H1 (cell line): ENCODE measurements around the gene EPS8L1. TPM values are rescaled to one million over a fixed set of nuclear protein-coding genes. Genes with fewer than 3 reads are reported as not detected.
A peak's percentile ranks its signal among the peaks of the same experiment; 100 is the strongest.

Source experiments
- CEBPB ChIP-seq: IDR thresholded peaks from 2 replicates; pipeline ENCODE4 v1.6.1; 2012; ENCODE audit warnings: low read depth, low read length
- CHD2 ChIP-seq: IDR thresholded peaks from 2 replicates; pipeline ENCODE4 v1.6.1; 2012; ENCODE audit warnings: low read length, improper control_type of control experiment
- CREB1 ChIP-seq: IDR thresholded peaks from 2 replicates; pipeline ENCODE4 v1.6.1; 2012; ENCODE audit warnings: inconsistent platforms
- EZH2 ChIP-seq: fragments of 200-600 bp; sonication (generic); IDR thresholded peaks from 2 replicates; pipeline ENCODE4 v1.7.1; 2012; ENCODE audit warnings: low read depth, mild to moderate bottlenecking, moderate library complexity, low read length, inconsistent platforms; ENCODE audit not compliant: severe bottlenecking
- JUND ChIP-seq: IDR thresholded peaks from 2 replicates; pipeline ENCODE4 v1.6.1; 2011; ENCODE audit warnings: mild to moderate bottlenecking, improper control_type of control experiment, low read length
- MAFK ChIP-seq: IDR thresholded peaks from 2 replicates; pipeline ENCODE4 v1.6.1; 2012; ENCODE audit warnings: low read depth, mild to moderate bottlenecking, improper control_type of control experiment, low read length
- NANOG ChIP-seq: IDR thresholded peaks from 2 replicates; pipeline ENCODE4 v1.6.1; 2011; ENCODE audit warnings: low read length, low read depth, mild to moderate bottlenecking, inconsistent platforms; ENCODE audit not compliant: insufficient read depth, poor library complexity, severe bottlenecking
- POLR2AphosphoS5 ChIP-seq: IDR thresholded peaks from 2 replicates; pipeline ENCODE4 v1.6.1; 2011; ENCODE audit warnings: low read depth, low read length
- RAD21 ChIP-seq, 2 experiments: IDR thresholded peaks in 1 of 2; conservative IDR thresholded peaks in 1 of 2; 2 replicates each; pipeline ENCODE4 v1.6.1; 2011; ENCODE audit warnings: low read depth in 2 of 2, low read length in 2 of 2, improper control_type of control experiment in 1 of 2, inconsistent platforms in 1 of 2, mild to moderate bottlenecking in 1 of 2, moderate library complexity in 1 of 2
- RFX5 ChIP-seq: IDR thresholded peaks from 2 replicates; pipeline ENCODE4 v1.6.1; 2011; ENCODE audit warnings: low read depth, low read length, improper control_type of control experiment, borderline replicate concordance
- SIN3A ChIP-seq, 2 experiments: IDR thresholded peaks in 1 of 2; conservative IDR thresholded peaks in 1 of 2; 2 replicates each; pipeline ENCODE4 v1.6.1; 2011 to 2012; ENCODE audit warnings: low read length in 2 of 2, improper control_type of control experiment in 1 of 2, low read depth in 1 of 2, mild to moderate bottlenecking in 1 of 2
- SP1 ChIP-seq: IDR thresholded peaks from 2 replicates; pipeline ENCODE4 v1.6.1; 2011; ENCODE audit warnings: low read depth, low read length
- SP4 ChIP-seq: IDR thresholded peaks from 2 replicates; pipeline ENCODE4 v1.6.1; 2012; ENCODE audit warnings: low read length, inconsistent platforms
- TAF1 ChIP-seq: IDR thresholded peaks from 2 replicates; pipeline ENCODE4 v1.6.1; 2011; ENCODE audit warnings: mild to moderate bottlenecking, low read depth, low read length
- YY1 ChIP-seq: IDR thresholded peaks from 2 replicates; pipeline ENCODE4 v1.6.1; 2011; ENCODE audit warnings: low read depth, mild to moderate bottlenecking, low read length
- polyA plus RNA-seq, 7 experiments: library from polyadenylated mRNA; depleted of rRNA in 3 of 7; stranded (reverse) in 5 of 7; unstranded in 2 of 7; fragments of >200 nt in 5 of 7; fragments of 200-250 nt in 2 of 7; gene quantifications; 1 replicate in 5 of 7; 2 replicates in 1 of 7; 4 replicates in 1 of 7; pipeline versions ENCODE4 v1.2.1 to v1.2.3, GENCODE V29; 2011 to 2013; ENCODE audit warnings: missing spikeins in 2 of 7, mixed read lengths in 2 of 7
- total RNA-seq: library from RNA; stranded (reverse); fragmentation: NEBNext Ultra II Directional; extraction: Animal tissue kit (Norgen Biotek cat#: 25700); gene quantifications from 2 replicates; pipeline ENCODE4 v1.2.1, GENCODE V29; 2021

Gene EPS8L1
- total and polyA plus RNA-seq, 2 of the 8 experiments (the other 6 are each of a cell fraction or from before 2014, with no cell fraction given) = 19.8 to 30.2 TPM

DNA sequence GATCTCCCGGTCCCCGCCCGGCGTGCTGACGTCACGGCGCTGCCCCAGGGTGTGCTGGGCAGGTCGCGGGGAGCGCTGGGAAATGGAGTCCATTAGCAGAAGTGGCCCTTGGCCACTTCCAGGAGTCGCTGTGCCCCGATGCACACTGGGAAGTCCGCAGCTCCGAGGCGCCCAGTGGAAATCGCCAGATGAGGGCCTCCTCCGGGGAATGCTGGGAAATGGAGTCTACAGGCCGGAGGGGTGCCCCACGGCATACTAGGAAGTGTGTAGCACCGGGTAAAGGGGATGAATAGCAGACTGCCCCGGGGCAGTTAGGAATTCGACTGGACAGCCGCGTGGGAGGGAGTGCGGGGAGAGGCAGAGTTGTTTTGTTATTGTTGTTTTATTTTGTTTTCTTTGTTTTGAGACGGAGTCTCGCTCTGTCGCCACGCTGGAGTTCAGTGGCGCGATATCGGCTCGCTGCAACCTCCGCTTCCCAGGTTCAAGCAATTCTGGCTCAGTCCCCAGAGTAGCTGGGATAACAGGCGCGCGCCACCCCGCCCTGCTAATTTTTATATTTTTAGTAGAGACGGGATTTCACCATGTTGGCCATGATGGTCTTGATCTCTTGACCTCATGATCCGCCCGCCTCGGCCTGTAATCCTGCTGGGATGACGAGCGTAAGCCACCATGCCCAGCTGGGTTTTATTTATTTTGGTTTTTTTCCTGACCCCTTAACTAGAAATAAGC is 42.2 kb downstream of the EPS8L1 start (continued):
- peak; percentile 75; the same call in 1 of the 2 replicates for TF ChIP-seq YY1
- TF ChIP-seq MAFK = no peak
- TF ChIP-seq POLR2AphosphoS5 = 0 out of 2 replicates have a peak, but pooled peaks have one; percentile 21
- peak; percentile 6; the same call in 1 of the 2 replicates for TF ChIP-seq TAF1
- no peak for TF ChIP-seq RFX5
- peak; percentile 30; the same call in 1 of the 2 replicates for TF ChIP-seq JUND
- TF ChIP-seq CHD2 = no peak
- no peak for TF ChIP-seq RAD21 (IDR thresholded peaks at IDR 0.05 in 1 of 2, conservative IDR thresholded peaks at IDR 0.05 in 1 of 2; ENCODE audit: low read depth in 2 of 2, low read length in 2 of 2)
- TF ChIP-seq EZH2 = no peak
- TF ChIP-seq SP1 = 0 out of 2 replicates have a peak, but pooled peaks have one; percentile 39
- 0 out of 2 replicates have a peak, but pooled peaks have one; percentile 34 for TF ChIP-seq SP4
- TF ChIP-seq CEBPB = no peak
- peak; percentile 94 for TF ChIP-seq CREB1
- TF ChIP-seq NANOG = peak; percentile 26
- TF ChIP-seq SIN3A (conservative IDR thresholded peaks at IDR 0.05 in 1 of 2, IDR thresholded peaks at IDR 0.05 in 1 of 2; ENCODE audit: low read depth in 1 of 2, low read length in 2 of 2) = peak; percentile 10 to 23; a peak in 1 of 4 replicates
